GM23248 (cell line): ENCODE measurements around the gene SPEF2. TPM values are rescaled to one million over a fixed set of nuclear protein-coding genes. Genes with fewer than 3 reads are reported as not detected.

Source experiments
- DNase-seq: peaks from one replicate; pipeline ENCODE4 v3.0.0-alpha.2; 2015
- H2AFZ ChIP-seq: fragments of 200-600 bp; sonication (generic); 2 replicates; pipeline ENCODE4 v1.6.1; 2016; ENCODE audit warnings: antibody characterized with exemption
- H3F3A ChIP-seq: fragments of 200-600 bp; sonication (generic); 2 replicates; pipeline ENCODE4 v1.6.1; 2016; ENCODE audit warnings: mild to moderate bottlenecking, antibody characterized with exemption, mixed run types; ENCODE audit not compliant: insufficient read depth
- H3K27ac ChIP-seq: fragments of 200-600 bp; sonication (generic); 2 replicates; pipeline ENCODE4 v1.5.1; 2016; ENCODE audit warnings: mild to moderate bottlenecking
- H3K27me3 ChIP-seq: fragments of 200-600 bp; sonication (generic); replicated peaks from 2 replicates; pipeline ENCODE4 v1.6.1; 2016; ENCODE audit warnings: mild to moderate bottlenecking; ENCODE audit not compliant: insufficient read depth
- H3K36me3 ChIP-seq: fragments of 200-600 bp; sonication (generic); 2 replicates; pipeline ENCODE4 v1.6.1; 2016; ENCODE audit warnings: low read depth, mild to moderate bottlenecking
- H3K4me1 ChIP-seq: fragments of 200-600 bp; sonication (generic); 2 replicates; pipeline ENCODE4 v1.6.1; 2016; ENCODE audit warnings: mild to moderate bottlenecking; ENCODE audit not compliant: insufficient read depth
- H3K4me2 ChIP-seq: fragments of 200-600 bp; sonication (generic); one replicate; pipeline ENCODE4 v1.6.1; 2016; ENCODE audit warnings: mild to moderate bottlenecking; ENCODE audit not compliant: unreplicated experiment
- H3K4me3 ChIP-seq: fragments of 200-600 bp; sonication (generic); 2 replicates; pipeline ENCODE4 v1.5.1; 2016; ENCODE audit warnings: mild to moderate bottlenecking
- H3K79me2 ChIP-seq: fragments of 200-600 bp; sonication (generic); 2 replicates; pipeline ENCODE4 v1.6.1; 2016; ENCODE audit warnings: mild to moderate bottlenecking; ENCODE audit not compliant: insufficient read depth
- H3K9ac ChIP-seq: fragments of 200-600 bp; sonication (generic); 2 replicates; pipeline ENCODE4 v1.6.1; 2016; ENCODE audit warnings: mild to moderate bottlenecking
- H3K9me2 ChIP-seq: fragments of 200-600 bp; sonication (generic); 2 replicates; pipeline ENCODE4 v1.6.1; 2016; ENCODE audit warnings: mixed run types, mild to moderate bottlenecking, moderate library complexity; ENCODE audit not compliant: insufficient read depth
- H3K9me3 ChIP-seq: fragments of 200-600 bp; sonication (generic); one replicate; pipeline ENCODE4 v1.6.1; 2017; ENCODE audit warnings: low read depth
- H4K20me1 ChIP-seq: fragments of 200-600 bp; sonication (generic); 2 replicates; pipeline ENCODE4 v1.6.0; 2016; ENCODE audit not compliant: insufficient read depth
- EZH2 ChIP-seq: fragments of 200-600 bp; sonication (generic); IDR thresholded peaks from 2 replicates; pipeline ENCODE4 v1.6.1; 2018; ENCODE audit warnings: antibody characterized with exemption, mild to moderate bottlenecking; ENCODE audit not compliant: insufficient read depth, poor library complexity, severe bottlenecking
- EZH2phosphoT487 ChIP-seq: fragments of 200-600 bp; sonication (generic); IDR thresholded peaks from 2 replicates; pipeline ENCODE4 v1.6.1; 2018; ENCODE audit warnings: antibody characterized with exemption, moderate library complexity, mild to moderate bottlenecking, low read depth; ENCODE audit not compliant: insufficient read depth
- WGBS, 2 experiments: methylation state at CpG; one replicate each; pipeline ENCODE4 v1.1.6; 2015 to 2017; ENCODE audit warnings: low lambda C conversion rate in 2 of 2, low coverage in 1 of 2; ENCODE audit errors: missing lambda C conversion rate in 2 of 2; 5-methylcytosine and 5-hydroxymethylcytosine counted together
- in situ Hi-C: fragments of 300-500 bp; cut with MboI; formaldehyde crosslinking; loops from 2 replicates; pipeline ENCODE4 v1.15.0; 2020
- polyA plus RNA-seq: library from polyadenylated mRNA; unstranded; fragments of >200 nt; fragmentation: Nextera tagmentation; extraction: Ambion mirVana; gene quantifications from 2 replicates; pipeline ENCODE4 v1.2.1, GENCODE V29; 2016
- total RNA-seq: library from RNA; depleted of rRNA; stranded (reverse); fragments of >200 nt; shearing (Covaris generic); gene quantifications from 2 replicates; pipeline ENCODE4 v1.2.3, GENCODE V29; 2014

The SPEF2 gene
- total and polyA plus RNA-seq, 2 experiments from 2014 or later, result 5.3 to 6.7 TPM

GRCh38 chr5:35811108-35811741, 193.6 kb downstream of the SPEF2 start:
- Histone ChIP-seq H3K27ac (no peak overlapping the region), H3K9ac (no peak overlapping the region), H3K4me1 (no peaks in the 10 kb centered on the region), H4K20me1 (no peaks in the 10 kb centered on the region), H3F3A (no peaks in the 10 kb centered on the region), H3K79me2 (no peaks in the 10 kb centered on the region), H3K27me3 (no peaks in the 10 kb centered on the region), H3K36me3 (no peaks in the 10 kb centered on the region), H3K9me3 (no peaks in the 10 kb centered on the region), H3K4me2 (no peak overlapping the region), H3K9me2 (no peaks in the 10 kb centered on the region), H2AFZ (no peak overlapping the region), H3K4me3 (no peak overlapping the region)
- no peak for TF ChIP-seq EZH2
- TF ChIP-seq EZH2phosphoT487, result no peak
- in situ Hi-C loops, result no loop called here
- 76 to 81% methylated on average over 3 of the region's 3 CpGs for WGBS, 2 experiments
- peak; percentile 13 for DNase-seq

GRCh38 chr5:35813521-35813920, 195.9 kb downstream of the SPEF2 start:
- Histone ChIP-seq H3K4me2 (no peak overlapping the region), H3K9me2 (no peaks in the 10 kb centered on the region), H3F3A (no peaks in the 10 kb centered on the region), H3K79me2 (no peaks in the 10 kb centered on the region), H3K9me3 (no peaks in the 10 kb centered on the region), H2AFZ (no peak overlapping the region), H3K9ac (no peak overlapping the region), H3K27ac (no peak overlapping the region), H3K36me3 (no peaks in the 10 kb centered on the region), H3K4me1 (no peaks in the 10 kb centered on the region), H3K4me3 (no peak overlapping the region), H4K20me1 (no peaks in the 10 kb centered on the region), H3K27me3 (no peaks in the 10 kb centered on the region)
- 61 to 69% methylated on average over 1 of the region's 1 CpG for WGBS, 2 experiments
- in situ Hi-C loops, result no loop called here
- TF ChIP-seq EZH2phosphoT487, result no peak
- no peak for TF ChIP-seq EZH2
- no peak for DNase-seq

GRCh38 chr5:35815089-35815936, 197.7 kb downstream of the SPEF2 start:
- no peak overlapping the region for H3K4me2 ChIP-seq
- no peaks in the 10 kb centered on the region for H4K20me1 ChIP-seq
- no peaks in the 10 kb centered on the region for H3F3A ChIP-seq
- H3K4me3 ChIP-seq, result no peak overlapping the region
- TF ChIP-seq EZH2phosphoT487, result no peak
- H3K9ac ChIP-seq, result no peak overlapping the region
- no peaks in the 10 kb centered on the region for H3K27me3 ChIP-seq
- no peaks in the 10 kb centered on the region for H3K36me3 ChIP-seq
- DNase-seq, result peak; percentile 50
- in situ Hi-C loops, result no loop called here
- no peaks in the 10 kb centered on the region for H3K9me2 ChIP-seq
- no peaks in the 10 kb centered on the region for H3K4me1 ChIP-seq
- WGBS, 2 experiments, result 82 to 83% methylated on average over 10 of the region's 10 CpGs
- no peak overlapping the region for H2AFZ ChIP-seq
- H3K9me3 ChIP-seq, result no peaks in the 10 kb centered on the region
- H3K79me2 ChIP-seq, result no peaks in the 10 kb centered on the region
- no peak overlapping the region for H3K27ac ChIP-seq

- Histone ChIP-seq H3K4me1 (no peaks in the 10 kb centered on the region), H3F3A (no peaks in the 10 kb centered on the region), H3K36me3 (no peaks in the 10 kb centered on the region), H3K4me2 (no peak overlapping the region), H2AFZ (no peak overlapping the region), H3K9me2 (no peaks in the 10 kb centered on the region), H3K9ac (no peak overlapping the region), H3K27me3 (no peaks in the 10 kb centered on the region), H4K20me1 (no peaks in the 10 kb centered on the region), H3K9me3 (no peaks in the 10 kb centered on the region), H3K4me3 (no peak overlapping the region), H3K27ac (no peak overlapping the region), H3K79me2 (no peaks in the 10 kb centered on the region)
- 69 to 83% methylated on average over 4 of the region's 4 CpGs for whole genome bisulfite sequencing, 2 experiments
- in situ Hi-C loops, result no loop called here
- DNase-seq, result no peak
- no peak for TF ChIP-seq EZH2phosphoT487
- no peak for TF ChIP-seq EZH2
Observed at GRCh38 chr5:35816881-35817521, 199.3 kb downstream of the SPEF2 start.
